GM19238 (cell line): Measurements from ENCODE around the gene DTWD1.
"Not testable (repeated sequence)": the region's sequence is repeated elsewhere in the genome, so short reads cannot be mapped to it uniquely, and the experiment has no call there.

Experiments used
- DNase-seq: peaks from one replicate; pipeline ENCODE4 v3.0.0; 2011; ENCODE audit warnings: low spot score; ENCODE audit not compliant: insufficient read length

DTWD1 gene

GRCh38 chr15:49645941-49646340 is 25.1 kb downstream of the DTWD1 start:
- DNase-seq: no peak

GRCh38 chr15:49646891-49647290 is 26.0 kb downstream of the DTWD1 start:
- DNase-seq: no peak

- DNase-seq: no peak
Measured at GRCh38 chr15:49649987-49650386, 29.1 kb downstream of the DTWD1 start.

- no peak for DNase-seq
Measured at GRCh38 chr15:49650676-49651075, 29.8 kb downstream of the DTWD1 start.

GRCh38 chr15:49652922-49653321 is 32.1 kb downstream of the DTWD1 start:
- no peak for DNase-seq

GRCh38 chr15:49656734-49657133 is 35.9 kb downstream of the DTWD1 start:
- no peak for DNase-seq

- DNase-seq: no peak
Measured at GRCh38 chr15:49664716-49665115, 43.9 kb downstream of the DTWD1 start.

GRCh38 chr15:49666486-49666885 is 45.6 kb downstream of the DTWD1 start:
- DNase-seq: not testable (repeated sequence)

GRCh38 chr15:49669288-49669687 is 48.4 kb downstream of the DTWD1 start:
- DNase-seq: no peak

GRCh38 chr15:49673861-49674260 is 53.0 kb downstream of the DTWD1 start:
- DNase-seq: no peak

- DNase-seq: no peak
Measured at GRCh38 chr15:49674370-49674769, 53.5 kb downstream of the DTWD1 start.

- DNase-seq: no peak
Measured at GRCh38 chr15:49675041-49675440, 54.2 kb downstream of the DTWD1 start.

- DNase-seq: no peak
Measured at GRCh38 chr15:49678655-49679054, 57.8 kb downstream of the DTWD1 start.

GRCh38 chr15:49686599-49686998 is 65.8 kb downstream of the DTWD1 start:
- DNase-seq: no peak

- no peak for DNase-seq
Measured at GRCh38 chr15:49688135-49688790, 67.4 kb downstream of the DTWD1 start.

GRCh38 chr15:49692514-49693090 is 71.8 kb downstream of the DTWD1 start:
- DNase-seq: no peak

- no peak for DNase-seq
Measured at GRCh38 chr15:49693498-49693897, 72.7 kb downstream of the DTWD1 start.

GRCh38 chr15:49696433-49696832 is 75.6 kb downstream of the DTWD1 start:
- no peak for DNase-seq

- no peak for DNase-seq
Measured at GRCh38 chr15:49697121-49697520, 76.3 kb downstream of the DTWD1 start.

GRCh38 chr15:49702982-49703381 is 82.1 kb downstream of the DTWD1 start:
- not testable (repeated sequence) for DNase-seq
